Left forelimb (tissue), 1 donor: ENCODE measurements around the gene ZNF835.
A peak's percentile ranks its signal among the peaks of the same experiment; 100 is the strongest.

Source experiments
- DNase-seq: peaks from one replicate; pipeline ENCODE4 v3.0.0-alpha.2; 2018; ENCODE audit warnings: low spot score

ZNF835 gene

GRCh38 chr19:56663931-56664500, 7.5 kb downstream of the ZNF835 start:
- no peak for DNase-seq

- DNase-seq: no peak
Observed at GRCh38 chr19:56661248-56661647, 10.3 kb downstream of the ZNF835 start.

GRCh38 chr19:56660381-56661107, 11.0 kb downstream of the ZNF835 start:
- no peak for DNase-seq

- no peak for DNase-seq
Observed at GRCh38 chr19:56654151-56654550, 17.4 kb downstream of the ZNF835 start.

GRCh38 chr19:56643460-56643955, 28.0 kb downstream of the ZNF835 start:
- DNase-seq: no peak

GRCh38 chr19:56642711-56643459, 28.7 kb downstream of the ZNF835 start, which contains the start of gene SMIM17:
Gene SMIM17 (plus strand): TSS chr19:56643159. CDS start chr19:56645668, 2,509 bp downstream.
- DNase-seq: no peak

GRCh38 chr19:56639217-56639616, 32.3 kb downstream of the ZNF835 start:
- no peak for DNase-seq

GRCh38 chr19:56637976-56638555, 33.5 kb downstream of the ZNF835 start:
- DNase-seq: peak; percentile 85

- DNase-seq: no peak
Observed at GRCh38 chr19:56633021-56633420, 38.5 kb downstream of the ZNF835 start.

GRCh38 chr19:56625708-56626107, 45.8 kb downstream of the ZNF835 start:
- no peak for DNase-seq

- DNase-seq: no peak
Observed at GRCh38 chr19:56623006-56623405, 48.6 kb downstream of the ZNF835 start.

GRCh38 chr19:56622374-56622773, 49.2 kb downstream of the ZNF835 start:
- DNase-seq: no peak

- no peak for DNase-seq
Observed at GRCh38 chr19:56619121-56619520, 52.4 kb downstream of the ZNF835 start.

GRCh38 chr19:56617531-56617930, 54.0 kb downstream of the ZNF835 start:
- no peak for DNase-seq

GRCh38 chr19:56613639-56614038, 57.9 kb downstream of the ZNF835 start:
- DNase-seq: no peak

- DNase-seq: no peak
Observed at GRCh38 chr19:56612737-56613136, 58.8 kb downstream of the ZNF835 start.
